CD4-positive, alpha-beta T cell treated with Interleukin-6 at 100 ng/mL for 8 hours (primary cell): Measurements from ENCODE around the gene KLF13.

Experiments
- DNase-seq: peaks from one replicate; pipeline ENCODE4 v3.0.0-alpha.2; 2020; ENCODE audit warnings: mixed read lengths, low spot score

KLF13 gene

DNA sequence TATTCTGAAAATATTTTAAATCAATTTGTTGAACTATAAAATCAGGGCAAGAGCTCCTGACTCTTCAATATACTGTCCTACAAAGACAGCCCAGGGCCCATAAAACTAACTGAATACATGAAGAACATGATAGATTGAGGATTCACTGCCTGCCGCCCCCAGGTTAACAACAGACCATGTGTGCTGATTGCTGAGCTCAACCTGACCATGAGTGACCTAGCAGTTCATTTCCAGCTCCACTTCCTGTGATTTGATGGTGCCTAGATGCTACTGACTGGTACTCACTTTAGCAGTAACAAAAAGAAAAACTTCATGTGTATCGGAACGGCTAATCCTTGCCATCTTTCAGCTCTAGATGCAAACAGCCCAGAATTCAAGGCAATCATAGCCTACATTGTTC lies 9.6 kb upstream of the KLF13 start:
- no peak for DNase-seq

DNA sequence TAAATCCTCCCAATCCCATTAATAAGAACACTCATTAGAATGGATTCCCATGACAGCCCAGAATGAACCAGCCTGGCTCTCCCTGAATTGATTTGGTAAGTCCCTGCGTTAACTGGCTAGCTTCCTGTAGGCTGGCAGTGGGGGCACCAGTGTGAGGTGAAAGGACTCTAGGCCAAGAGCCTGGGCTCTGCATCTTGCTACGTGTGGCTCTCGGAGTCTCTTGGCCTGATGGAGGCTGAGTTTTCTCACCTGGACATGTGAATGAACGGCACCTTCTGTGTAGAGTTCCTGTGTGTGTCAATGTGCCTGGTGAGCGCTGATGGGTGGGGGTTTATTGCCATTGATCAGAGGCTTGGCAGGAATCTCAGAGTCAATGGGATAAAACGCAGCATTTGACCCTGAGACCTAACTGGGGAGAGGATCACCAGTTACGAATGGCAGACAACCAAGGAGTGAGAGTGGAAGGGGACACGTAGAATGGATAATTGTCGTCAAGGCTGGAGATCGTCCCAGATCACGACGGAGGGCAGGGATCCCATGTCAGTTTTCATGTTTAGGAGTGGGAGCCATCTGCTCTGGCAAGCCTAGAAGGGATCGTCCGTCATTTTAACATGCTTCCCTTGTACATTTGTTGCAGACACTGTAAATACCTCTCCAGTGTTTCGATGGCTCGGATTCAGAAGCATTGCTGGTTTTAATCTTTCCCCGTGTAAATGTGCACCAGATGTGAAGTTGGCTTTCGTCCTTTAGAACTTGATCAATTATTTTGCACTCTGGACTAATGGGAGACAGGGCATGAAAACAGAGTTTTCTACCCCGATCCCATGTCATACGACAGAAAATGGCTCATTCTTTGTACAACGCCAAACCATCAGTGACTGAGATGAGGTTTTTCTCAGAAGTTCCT lies 9.0 kb upstream of the KLF13 start:
- no peak for DNase-seq

DNA sequence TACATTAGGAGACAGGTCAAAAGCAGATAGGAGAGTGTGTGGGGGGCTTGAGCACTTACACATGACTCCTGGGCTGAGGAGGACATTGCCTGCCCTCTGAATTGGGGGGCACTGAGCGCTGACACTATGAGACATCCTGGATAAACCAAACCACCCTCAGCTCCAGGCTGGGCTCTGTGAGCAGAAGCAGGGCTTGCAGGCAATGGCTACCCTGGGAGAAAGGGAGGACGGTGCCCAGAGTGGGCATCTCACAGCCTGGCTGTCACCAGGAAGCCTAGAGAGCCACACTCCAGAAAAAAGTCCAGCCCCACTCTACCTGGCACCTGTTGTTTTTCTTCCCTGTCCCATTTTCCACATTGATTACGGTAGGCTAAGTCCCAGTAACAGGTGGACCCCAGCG lies 8.2 kb upstream of the KLF13 start:
- no peak for DNase-seq

DNA sequence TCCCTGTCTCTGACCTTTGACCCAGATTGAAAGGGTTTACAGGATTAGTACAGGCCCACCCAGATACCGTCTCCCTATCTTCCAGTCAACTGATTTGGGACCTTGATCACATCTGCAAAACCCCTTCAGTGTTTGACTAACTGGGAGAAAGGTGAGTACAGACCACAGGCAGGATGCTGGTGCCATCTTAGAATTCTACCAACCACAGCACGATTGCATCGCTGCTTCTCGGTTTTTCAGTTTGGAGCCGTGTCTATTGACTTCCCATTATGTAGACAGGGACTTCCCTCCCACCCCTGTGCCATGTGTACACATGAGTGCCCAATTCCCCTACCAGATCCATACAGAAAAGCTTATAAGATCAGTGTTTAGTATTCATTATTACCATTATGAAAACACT lies 6.6 kb upstream of the KLF13 start:
- DNase-seq, result no peak

DNA sequence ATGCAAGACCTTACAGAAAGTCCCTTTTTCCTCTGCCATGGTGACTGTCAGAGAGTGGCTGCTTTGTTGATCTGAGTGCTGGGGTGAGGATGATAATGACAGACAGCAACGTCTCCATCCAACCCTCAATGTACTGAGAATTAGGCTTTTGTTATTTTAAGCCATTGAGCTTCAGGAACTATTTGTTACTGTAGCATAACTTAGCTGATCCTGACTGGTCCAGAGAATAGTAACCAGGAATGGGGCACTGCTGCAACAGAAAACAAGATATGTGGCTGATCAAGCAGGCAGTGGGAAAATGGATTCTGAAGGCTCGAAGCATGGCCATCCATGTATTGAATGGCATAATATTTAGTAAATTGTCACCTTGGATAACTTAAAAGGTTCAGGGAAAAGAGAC lies 5.2 kb upstream of the KLF13 start:
- no peak for DNase-seq

DNA sequence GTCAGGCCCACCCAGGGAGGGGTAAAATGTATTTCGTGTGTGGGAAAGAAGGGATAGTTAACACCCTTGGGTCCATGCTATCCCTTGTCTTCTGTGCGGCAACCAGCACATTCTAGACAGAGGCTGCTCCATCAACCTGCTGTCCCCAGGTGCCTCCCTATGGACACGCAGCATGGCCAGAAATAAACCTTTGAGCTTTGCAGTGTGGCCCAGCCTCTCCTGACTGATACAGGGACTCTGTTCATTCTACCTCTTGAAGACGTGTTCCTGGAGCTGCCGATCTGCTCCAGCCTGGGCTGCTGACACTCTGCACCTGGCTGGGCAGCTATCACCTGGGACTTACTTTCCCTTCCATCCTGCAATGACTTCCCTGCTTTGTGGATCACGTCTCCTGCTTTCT lies 4.1 kb upstream of the KLF13 start:
- DNase-seq, result no peak

DNA sequence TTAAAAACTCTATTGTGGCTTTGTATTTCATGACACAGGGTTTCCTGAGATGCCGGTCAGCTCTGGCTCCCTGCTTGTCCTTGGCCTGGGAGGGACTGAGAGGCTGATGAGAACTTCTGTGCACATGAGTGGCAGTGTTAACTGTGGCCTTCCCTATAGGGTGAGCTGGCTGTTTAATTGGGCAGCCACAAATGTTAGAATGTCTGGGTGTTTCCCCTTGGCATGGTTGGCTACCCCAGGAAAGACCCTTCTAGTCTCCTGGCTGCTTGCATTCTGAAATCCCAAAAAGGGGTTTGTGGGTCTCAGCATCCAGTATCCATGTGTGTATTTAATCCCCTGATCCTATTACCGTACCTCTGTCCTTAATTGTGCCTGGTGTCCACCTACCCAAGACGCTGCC lies 3.0 kb upstream of the KLF13 start:
- no peak for DNase-seq

DNA sequence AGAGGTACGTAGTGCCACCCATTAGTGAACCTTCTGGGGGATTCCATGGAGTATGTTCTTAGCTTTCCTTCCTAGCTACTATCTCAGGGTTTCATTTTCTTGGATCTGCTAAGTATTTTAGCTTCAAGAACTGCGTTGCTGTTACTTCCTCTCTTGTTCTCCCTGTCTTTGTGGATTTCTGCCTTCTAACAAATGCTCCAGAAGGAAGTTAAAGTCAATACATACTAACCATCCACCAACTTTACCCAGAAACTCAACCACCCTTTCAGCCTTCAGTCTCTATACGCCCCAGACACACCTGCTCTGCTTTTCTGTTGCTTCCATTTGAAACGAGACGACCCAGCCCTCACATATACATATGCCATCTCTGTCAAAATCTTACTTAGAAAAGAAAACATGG lies 2.4 kb upstream of the KLF13 start:
- no peak for DNase-seq

DNA sequence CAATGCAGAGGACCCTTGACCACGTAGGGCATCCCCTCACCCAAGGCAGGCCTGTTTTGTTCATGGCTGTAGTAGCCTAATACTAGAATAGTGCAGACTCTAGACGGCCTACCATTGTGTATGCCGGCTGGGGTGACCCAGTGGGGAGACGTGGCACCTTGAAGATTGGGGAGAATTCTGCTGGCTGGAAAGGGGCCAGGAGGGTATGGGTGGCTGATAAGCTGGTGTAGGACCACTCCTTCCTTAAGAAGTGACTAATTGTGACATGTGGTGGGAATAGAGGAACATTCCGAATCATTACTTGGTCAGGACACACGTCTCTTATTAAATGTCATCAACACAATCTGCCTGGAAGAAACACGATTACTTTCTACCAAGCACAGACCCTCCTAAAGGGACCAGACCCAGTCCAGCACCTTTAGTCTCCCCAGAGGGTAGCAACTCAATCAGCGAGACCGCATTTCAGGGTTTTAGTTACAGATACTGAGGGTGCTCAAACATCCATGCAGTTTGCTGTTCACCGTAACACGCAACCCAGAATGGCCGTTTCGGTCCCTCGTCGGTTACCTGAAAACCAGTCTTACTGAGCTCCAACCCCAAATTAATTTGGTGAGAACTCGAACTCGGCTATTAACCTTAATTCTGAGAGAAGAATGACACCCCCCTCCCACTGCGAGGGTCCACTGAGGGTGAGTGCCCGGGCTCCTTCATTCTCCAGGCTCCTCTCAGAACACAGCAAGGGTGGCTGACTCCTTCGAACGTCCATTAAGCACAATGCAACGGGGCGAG lies 1.6 kb upstream of the KLF13 start:
- DNase-seq, result no peak

DNA sequence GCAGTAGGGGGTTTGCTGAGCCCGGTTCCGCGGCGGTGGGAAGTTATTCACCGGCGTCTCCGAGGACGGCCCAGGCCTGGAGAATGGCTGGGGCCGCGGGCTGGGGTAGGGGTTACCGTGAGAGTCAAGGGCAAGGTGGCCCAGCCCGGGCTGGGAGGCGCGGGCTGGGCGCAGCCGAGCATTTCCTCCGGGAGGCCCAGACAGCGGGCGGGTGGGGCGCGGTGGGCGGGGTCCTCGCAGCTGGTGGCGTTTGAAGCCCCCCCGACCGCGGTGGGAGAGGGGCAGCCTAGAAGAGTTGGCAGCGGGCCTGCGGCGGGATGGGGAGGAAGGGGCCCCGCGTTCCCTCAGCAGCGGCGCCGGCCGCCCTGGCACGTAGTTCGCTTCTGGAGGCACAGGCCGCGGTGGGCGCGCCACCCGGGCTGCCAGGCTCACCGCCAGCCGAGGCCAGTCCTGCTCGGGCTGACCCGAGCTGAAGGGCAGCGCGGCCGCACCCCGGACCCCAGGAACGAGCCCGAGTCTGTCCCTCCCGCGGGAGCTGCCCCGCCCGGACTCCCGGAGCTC lies 960 bp upstream of the KLF13 start:
- DNase-seq, result peak; percentile 59

DNA sequence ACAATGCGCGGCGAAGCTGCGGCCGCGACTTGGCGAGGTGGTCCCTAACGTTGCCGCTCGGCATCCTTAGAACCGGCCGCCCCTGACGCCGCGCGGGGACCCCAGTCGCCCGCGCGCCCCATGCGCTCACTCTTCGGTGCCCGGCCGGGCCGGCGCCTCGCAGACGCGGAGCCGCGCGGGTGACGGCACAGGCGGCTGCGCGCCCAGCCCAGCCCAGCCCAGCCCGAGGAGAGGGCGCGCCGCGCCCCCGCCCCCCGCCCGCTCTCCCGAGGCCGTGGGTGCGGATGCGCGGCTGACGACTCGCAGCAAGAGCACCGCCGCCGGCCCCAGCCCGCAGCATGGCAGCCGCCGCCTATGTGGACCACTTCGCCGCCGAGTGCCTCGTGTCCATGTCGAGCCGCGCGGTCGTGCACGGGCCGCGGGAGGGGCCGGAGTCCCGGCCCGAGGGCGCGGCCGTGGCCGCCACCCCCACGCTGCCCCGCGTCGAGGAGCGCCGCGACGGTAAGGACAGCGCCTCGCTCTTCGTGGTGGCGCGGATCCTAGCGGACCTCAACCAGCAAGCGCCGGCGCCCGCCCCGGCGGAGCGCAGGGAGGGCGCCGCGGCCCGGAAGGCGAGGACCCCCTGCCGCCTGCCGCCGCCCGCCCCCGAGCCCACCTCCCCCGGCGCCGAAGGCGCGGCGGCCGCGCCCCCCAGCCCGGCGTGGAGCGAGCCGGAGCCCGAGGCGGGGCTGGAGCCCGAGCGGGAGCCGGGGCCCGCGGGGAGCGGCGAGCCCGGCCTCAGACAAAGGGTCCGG lies 437 bp downstream of the KLF13 start:
- DNase-seq, result peak; percentile 77

DNA sequence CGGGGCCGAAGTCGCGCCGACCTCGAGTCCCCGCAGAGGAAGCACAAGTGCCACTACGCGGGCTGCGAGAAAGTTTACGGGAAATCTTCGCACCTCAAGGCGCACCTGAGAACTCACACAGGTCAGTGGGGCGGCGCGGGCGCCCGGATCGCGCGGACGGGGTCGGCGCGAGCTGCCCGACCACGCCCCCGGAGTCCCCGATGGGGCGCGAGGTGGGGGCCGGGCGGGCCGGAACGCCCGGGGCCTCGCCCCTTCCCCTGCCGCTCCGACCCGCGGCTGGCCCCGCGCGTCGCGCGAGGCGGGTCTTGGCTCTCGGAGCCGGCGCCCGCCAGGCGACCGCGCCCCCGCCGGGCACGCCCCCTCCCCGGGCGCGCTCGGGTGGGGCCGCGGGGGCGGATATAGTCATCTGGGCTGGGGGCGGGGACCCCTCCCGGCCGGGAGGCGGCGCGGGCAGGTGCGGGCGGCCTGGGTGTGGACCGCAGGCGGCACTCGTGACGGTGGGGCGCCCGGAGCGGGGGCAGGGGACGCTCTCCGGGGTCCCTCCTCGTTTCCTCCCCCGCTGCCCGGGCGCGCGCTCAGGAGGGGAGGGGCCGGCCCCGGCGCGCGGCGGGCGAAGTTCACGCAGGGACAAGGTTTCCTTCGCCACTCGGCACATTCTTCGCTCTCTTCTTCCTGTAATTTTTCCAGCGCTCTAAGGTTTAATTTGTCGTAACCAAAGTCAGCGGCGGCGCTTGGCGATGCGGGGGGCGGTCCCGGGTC lies 1.2 kb downstream of the KLF13 start:
- DNase-seq, result peak; percentile 75

DNA sequence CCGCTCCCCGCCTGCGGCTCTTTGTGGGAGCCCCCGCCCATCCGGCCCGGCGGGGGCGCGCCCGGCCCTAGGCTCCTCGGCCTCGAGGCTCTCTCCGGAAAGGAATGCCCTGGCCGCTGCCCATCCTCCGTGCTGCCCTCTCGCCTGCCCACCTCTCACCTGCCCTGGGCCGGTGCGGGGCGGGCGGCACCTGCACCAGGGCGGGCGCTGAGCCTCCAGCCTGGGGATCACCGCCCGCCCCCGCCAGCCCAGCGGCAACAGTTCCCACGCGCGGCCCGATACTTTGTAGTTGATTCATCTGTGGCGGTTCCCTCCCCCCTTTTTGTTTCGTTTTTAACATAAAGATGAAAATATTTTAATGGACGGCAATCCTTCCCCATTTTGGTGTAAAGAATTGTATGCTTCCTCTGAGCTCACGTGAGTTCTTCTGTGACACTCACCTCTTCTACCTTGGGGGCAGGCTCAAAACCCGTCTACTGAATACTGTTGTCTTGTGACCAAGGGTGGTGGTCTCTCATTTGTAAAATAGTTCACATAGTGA lies 1.9 kb downstream of the KLF13 start:
- peak; percentile 58 for DNase-seq

DNA sequence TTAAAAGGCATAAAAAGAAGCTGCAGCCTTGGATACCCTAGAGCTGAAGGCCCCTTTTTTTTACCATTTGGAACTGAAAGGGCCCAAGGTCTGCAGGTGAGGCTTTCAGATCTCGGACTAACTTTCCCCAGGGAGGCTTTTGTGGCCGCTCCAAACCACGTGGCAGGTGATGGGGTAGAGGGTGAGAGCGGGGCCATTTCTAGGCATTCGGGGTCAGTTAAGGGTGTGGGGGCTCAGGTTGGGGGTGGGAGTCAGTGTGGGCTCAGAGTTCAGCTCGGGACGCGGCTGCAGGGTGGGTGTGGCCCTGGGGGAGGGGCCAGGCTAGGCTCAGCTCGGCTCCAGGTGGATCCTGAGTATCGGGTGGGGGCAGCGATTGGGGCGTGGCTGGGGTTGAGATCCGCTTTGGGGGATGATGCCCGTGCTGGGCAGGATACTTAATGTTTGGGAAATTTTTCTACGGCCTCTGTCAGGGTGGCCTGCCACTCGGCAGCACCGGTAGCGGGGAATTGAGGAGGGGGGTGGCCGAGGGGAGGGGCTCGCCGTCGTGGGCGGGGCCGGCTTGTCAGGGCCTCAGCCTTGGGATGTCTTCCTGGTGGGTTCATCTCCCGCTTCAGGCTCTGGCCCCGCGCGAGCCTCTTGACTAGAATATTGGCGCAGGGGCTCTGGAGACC lies 2.5 kb downstream of the KLF13 start:
- no peak for DNase-seq

DNA sequence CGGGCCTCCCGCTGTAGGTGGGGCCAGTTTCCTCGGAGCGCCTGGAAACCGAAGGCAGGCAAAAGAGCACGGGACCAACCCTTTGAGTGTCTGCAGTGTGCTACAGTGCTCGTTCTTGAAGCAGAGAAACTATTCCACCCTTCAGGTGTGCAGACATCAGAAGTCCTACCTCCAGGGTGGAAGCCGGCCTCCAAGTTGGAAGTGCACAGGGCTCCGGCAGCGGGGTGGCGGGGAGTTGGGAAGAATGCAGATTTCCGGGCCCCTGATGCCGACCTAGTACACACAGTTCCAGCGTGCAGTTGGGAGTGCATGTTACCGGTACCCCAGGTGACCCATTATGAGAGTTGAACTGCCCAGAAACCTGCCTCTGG lies 3.0 kb downstream of the KLF13 start:
- DNase-seq, result no peak

DNA sequence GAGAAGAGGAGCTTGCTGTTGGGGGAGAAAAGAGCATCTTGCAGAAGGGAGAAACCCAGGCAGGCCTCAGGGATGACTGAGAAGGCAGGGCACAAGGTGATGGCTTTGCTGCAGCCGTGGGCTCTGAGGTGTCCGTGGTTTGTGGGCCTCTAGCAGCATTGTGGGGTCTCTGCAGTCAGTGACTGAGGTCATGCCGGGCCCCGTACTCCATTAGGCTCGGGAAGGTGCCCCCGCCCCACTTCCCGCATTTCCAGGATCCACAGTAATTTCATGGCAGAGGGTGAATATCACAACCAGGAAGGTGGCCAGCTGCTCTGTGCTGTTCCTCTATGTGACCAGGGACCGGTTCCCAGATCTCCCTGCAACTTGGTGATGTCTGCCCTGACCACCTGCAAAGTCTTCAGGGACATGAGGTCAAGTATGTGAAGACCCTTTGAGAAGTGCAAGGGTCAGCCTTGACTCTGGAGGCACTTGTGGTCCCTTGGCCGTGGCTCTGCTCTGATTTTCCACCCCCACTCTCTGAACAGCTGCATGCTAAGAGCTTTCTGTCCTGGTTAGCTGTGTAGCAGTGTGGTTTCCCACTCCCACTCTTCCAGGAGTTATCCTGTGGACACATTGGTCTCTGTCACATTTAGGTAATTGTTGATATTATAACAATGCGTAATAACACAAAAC lies 3.6 kb downstream of the KLF13 start:
- DNase-seq, result no peak

DNA sequence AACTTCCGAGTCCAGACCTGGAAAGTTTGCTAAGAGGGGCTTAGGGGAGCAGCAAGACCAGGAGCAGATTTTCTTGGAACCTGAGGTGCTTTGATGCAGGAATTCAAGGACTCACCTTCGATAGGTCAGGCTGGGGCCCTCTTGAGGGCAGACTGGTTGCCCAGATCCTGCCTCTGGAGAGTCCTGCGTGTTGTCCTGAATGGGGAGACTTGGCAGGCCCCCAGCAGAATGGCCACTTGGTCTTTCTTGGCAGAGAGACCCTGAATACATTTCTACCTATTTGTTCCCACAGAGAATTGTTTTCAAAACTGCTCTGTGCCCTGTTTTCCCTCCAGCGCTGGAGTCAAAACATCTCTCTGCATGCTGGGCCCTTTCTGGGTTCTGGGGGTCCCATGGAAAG lies 4.2 kb downstream of the KLF13 start:
- DNase-seq, result no peak

DNA sequence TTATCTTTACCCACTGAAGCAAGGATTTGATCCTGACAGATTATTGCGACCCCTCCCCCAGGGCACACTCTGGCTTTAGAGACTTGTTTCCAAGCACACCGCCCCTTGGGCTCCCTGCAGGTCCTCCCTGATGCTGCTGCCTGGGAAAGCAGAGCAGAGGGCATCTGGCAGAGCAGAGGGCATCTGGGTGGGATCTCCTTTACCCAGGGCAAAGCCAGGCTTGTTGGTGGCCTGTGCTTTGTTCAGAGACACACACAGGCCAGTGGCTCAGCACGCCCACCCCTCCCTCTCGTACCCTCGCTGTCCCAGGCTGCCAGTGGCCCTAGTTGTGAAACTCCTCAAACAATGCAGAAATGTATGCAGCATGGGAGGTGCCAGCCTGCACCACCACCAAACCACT lies 4.8 kb downstream of the KLF13 start:
- no peak for DNase-seq

DNA sequence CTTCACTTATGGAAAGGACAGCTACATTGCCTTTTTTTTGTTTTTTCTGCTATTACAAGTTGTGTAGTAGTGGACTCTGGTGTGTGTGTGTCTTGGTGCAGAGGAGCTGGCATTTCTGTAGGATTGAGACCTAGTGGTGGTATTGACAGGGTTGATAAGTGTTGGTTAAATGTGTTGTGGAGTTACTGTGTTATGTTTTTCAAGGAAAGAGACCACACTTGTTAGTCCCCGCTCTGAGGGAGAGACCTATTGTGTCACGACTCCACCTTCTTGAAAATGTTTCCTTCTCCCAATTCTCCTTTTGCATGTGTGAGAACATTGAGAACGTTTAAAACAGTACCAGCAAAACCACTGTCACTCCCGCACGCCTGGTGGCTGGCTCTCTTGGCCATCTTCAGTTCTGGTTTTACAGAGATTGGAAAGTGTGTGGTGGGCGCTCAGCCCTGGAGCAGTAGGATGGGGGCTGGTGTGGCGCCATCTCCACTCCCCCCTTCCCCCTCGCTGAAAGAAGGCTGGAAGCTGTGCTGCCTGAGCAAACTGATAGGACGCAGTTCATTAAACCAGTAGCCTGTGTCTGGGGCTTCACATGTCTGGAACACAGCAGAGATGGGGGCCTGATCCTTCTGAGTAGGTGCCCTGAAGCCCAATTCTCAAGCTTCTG lies 5.5 kb downstream of the KLF13 start:
- no peak for DNase-seq

DNA sequence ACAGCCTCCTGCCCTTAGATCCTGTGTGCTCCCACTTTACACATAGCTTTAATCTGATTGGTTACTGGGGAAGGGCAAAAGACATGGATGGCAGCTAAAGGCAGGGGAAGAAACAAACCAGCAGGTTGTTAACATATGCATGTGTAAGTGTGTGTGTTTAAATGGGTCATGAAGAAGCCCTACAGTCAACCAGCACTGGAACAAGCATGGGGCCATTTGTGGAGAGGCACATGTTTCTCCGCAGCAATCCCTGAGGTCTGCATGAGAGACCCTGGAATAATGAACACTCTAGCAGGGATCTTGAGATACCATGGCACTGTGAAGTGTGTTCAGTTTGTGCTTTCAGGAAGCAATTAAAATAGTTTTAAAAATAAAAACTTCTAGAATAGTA lies 6.0 kb downstream of the KLF13 start:
- DNase-seq, result no peak
